ENCODE results near the gene KMT2D.

Gene KMT2D

DNA sequence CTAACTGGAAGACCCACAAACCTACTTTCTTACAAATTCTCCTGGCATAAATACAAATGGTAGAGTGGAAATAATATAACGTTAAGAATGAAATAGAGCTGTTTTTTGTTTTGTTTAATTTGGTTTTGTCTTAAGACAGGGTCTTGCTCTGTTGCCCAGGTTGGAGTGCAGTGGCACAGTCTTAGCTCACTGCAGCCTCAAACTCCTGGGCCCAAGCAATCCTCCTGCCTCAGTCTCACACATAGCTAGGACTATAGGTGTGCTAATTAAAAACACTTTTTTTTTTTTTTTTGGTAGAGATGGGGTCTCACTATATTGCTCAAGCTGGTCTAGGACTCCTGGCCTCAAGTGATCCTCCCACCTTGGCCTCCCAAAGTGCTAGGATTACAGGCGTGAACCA lies 38.1 kb upstream of the KMT2D start:
- TF ChIP-seq, protein P1, sequence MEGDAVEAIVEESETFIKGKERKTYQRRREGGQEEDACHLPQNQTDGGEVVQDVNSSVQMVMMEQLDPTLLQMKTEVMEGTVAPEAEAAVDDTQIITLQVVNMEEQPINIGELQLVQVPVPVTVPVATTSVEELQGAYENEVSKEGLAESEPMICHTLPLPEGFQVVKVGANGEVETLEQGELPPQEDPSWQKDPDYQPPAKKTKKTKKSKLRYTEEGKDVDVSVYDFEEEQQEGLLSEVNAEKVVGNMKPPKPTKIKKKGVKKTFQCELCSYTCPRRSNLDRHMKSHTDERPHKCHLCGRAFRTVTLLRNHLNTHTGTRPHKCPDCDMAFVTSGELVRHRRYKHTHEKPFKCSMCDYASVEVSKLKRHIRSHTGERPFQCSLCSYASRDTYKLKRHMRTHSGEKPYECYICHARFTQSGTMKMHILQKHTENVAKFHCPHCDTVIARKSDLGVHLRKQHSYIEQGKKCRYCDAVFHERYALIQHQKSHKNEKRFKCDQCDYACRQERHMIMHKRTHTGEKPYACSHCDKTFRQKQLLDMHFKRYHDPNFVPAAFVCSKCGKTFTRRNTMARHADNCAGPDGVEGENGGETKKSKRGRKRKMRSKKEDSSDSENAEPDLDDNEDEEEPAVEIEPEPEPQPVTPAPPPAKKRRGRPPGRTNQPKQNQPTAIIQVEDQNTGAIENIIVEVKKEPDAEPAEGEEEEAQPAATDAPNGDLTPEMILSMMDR (IDR thresholded peaks at IDR 0.05; ENCODE audit: low read depth, low read length): no peak
- no peak overlapping the region for H3K4me3 ChIP-seq (ENCODE audit: low read depth, low read length)

DNA sequence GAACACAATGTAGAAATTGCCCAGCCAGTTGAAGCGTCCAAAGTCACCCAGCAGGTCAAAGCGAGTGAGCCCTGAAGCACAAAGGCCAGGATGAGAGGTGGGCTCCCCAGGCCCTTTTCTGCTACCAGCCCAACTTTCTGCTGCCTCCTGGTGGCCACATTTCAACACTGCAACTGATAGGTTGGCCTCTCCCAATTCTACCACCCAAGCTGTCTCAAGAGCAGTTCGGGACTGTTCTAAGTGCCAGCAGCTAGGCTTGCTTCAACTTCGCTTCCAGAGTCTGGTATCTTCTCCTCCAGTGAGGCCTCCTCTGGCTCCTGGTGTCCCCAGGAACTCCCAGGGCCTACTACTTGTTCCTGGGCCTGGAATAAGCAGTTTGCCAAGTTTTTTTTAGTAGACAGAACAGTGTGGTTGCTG lies 37.4 kb upstream of the KMT2D start:
- no peak overlapping the region for H3K4me3 ChIP-seq (ENCODE audit: low read depth, low read length)
- TF ChIP-seq, protein P1 (IDR thresholded peaks at IDR 0.05; ENCODE audit: low read depth, low read length): peak; percentile 83

DNA sequence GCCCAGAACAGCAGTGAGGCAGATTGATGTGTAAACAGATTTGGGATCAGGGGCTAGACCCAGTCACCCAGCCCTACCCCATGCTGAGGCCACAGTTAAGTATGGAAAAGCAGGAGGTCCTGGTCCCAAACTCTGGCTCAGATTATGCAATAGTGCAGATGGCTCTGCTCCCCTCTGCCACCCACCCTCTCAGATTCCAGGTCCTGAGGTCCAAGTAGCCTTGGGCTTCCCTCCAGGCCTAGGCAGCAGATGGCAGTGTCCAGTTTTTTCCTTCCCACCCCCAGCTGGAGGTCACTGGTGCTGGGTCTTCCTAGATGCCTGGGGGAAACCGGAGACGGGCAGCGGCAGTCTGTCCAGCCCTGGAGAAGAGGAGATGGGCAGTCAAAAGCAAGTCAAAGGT lies 36.8 kb upstream of the KMT2D start:
- no peak overlapping the region for H3K4me3 ChIP-seq (ENCODE audit: low read depth, low read length)
- TF ChIP-seq, protein P1 (IDR thresholded peaks at IDR 0.05; ENCODE audit: low read depth, low read length): no peak

DNA sequence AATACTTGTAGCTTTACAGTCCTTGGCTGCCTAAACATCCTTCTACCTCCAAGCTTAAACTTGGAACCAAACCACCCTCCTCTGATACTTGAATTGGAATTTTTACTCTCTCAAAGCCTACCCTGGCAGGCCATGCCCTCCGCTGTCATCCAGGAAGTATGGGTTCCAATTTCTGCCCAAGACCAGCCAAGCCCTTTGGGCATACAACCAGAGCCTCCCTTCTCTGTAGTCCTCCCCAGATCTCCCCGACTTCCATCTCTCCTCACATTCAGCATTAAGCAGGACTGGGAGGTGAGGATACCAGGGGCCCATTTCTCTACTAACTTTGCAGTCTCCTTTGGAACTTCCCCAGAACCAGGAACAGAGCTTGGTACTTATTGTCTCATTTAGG lies 34.4 kb upstream of the KMT2D start:
- TF ChIP-seq, protein P1 (IDR thresholded peaks at IDR 0.05; ENCODE audit: low read depth, low read length): no peak
- H3K4me3 ChIP-seq (ENCODE audit: low read depth, low read length): no peak overlapping the region

DNA sequence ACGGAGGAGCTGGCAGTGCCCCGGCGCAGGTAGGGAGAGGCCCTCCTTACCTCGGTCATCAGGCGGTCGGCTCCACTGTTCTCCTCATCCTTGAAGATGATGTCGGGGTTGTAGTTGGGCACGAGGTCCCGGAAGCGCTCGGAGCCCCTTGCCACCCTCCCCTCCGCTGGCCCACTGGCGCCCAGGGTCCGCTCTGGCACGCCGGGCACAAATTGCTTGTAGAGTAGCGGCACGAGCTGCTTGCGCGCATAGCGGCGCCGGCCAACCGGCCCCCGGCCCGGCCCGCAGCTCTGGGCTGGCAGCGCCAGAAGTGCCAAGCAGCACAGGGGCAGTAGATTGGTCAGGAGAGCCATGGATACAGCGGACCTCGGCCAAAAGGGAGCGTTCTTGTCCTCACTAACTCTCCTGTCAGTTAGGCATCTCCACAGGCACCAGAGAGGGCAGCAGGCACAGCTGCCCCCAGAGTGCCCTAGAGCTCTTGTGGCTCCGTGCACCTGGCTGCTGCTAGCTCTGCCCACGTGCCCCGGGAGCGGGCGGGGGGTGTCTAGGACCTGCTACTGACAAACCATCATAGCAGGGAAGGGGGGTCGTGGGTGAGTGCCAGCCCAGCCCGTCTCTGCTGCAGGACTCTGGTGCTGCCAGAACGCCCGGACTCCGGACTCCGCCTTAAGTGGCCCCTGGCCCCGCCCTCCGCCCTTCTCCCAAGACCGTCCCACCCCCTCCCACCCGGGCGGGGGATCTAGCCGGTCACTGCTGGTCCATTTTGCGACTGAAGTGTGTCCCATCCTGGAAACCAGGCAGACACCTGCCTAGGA lies 33.8 kb upstream of the KMT2D start, which contains the start of gene DHH:
TSS of gene DHH (minus strand) at position 642 of the 815 bp plus-strand sequence. CDS start at position 353, 289 bp downstream.
- TF ChIP-seq, protein P1 (IDR thresholded peaks at IDR 0.05; ENCODE audit: low read depth, low read length): no peak
- H3K4me3 ChIP-seq (ENCODE audit: low read depth, low read length): no peak within 1 kb of the TSS

DNA sequence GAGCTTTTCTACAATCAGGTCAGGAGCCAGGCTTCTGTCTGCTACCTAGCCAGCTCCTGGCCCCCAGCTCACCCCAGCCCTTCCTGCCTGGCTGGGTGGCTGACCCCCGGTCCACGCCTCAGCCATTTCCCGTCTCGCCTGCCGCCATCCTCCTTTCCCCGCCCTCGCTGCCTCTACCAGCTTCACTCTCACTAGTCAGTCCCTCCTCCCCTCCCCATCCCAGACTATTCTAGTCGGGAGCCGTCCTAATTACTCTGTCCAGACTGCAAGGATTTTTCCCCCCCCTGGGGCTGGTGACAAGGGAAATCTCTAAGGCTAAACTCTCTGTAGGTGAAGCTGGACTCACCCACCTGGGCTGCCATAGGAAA lies 33.2 kb upstream of the KMT2D start:
- no peak overlapping the region for H3K4me3 ChIP-seq (ENCODE audit: low read depth, low read length)
- TF ChIP-seq, protein P1 (IDR thresholded peaks at IDR 0.05; ENCODE audit: low read depth, low read length): no peak

DNA sequence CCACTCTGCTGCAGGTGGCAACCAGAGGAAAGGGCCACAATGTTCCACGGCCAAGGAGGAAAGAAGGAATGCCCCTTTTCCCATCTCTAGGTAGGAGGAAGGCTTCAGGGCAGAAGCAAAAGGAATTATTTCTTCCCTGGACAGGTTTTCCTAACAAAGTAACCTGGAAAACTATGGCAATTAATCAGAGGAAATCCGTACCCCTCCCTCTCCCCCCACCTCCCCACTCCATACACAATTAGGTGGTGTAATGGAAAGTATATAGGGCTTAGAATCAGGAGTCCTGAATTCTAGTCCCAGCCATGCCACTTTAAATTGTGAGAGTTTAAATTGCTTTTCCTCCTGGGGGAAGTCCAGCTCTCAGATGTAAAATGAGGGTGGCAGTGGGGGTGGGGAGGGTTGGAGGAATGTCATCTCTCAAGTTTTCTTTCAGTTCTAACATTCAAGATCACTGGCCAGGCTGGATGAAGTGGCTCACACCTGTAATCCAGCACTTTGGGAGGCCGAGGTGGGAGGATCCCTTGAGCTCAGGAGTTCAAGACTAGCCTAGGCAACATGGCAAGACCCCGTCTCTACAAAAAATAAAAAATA lies 32.3 kb upstream of the KMT2D start:
- TF ChIP-seq, protein P1 (IDR thresholded peaks at IDR 0.05; ENCODE audit: low read depth, low read length): no peak

More for the DNA sequence above, 32.3 kb upstream of the KMT2D start:
- H3K4me3 ChIP-seq (ENCODE audit: low read depth, low read length): no peak overlapping the region
